Measurements from ENCODE around the gene FAM222A. TPM values are rescaled to one million over a fixed set of nuclear protein-coding genes. Genes with fewer than 3 reads are reported as not detected.

FAM222A gene
- total and polyA plus RNA-seq, 2 of the 4 experiments (the other 2 are of a cell fraction): under 0.01 to 0.32 TPM

DNA sequence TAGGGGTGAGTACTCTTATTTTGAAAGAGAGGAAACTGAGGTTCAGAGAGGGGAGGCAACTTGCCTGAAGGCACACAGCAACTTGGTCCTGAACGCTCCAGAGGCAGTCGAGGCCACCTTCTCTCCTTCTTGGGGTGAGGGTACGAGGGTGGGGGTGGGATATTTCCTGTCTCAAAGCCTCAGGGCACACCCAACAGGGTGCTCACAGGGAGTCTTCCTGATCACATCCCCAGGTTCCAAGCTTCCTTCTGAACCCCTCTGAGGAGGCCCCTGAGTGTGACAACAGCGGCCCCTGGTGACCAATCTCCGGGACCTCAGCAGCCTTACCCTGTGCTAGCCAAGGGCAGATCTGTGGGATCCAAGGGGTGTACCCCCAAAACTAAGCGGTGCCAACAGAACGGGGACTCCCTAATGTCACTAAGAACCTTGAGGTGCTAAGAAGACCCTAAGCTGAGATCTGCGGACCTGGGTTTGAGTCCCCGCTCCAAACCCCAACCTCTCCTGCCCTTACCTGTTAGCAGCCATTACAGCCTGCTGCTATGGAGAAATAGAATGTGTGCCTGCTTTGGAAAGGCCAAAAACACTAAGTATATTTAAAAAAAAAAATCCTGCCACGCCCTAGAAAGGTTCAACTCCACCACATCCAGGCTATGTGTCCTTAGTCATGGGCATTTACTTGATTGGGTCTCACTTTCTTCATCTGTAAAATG lies 61.7 kb downstream of the FAM222A start:
- Histone ChIP-seq H3K4me1 (ENCODE audit: control insufficient read depth, insufficient read depth, low read length) (no peaks in the 10 kb centered on the region), H2AFZ (replicated peaks; ENCODE audit: low read length, poor library complexity) (peak overlapping the region; percentile 60), H2AK9ac (replicated peaks; ENCODE audit: low read depth, low read length, poor library complexity) (no peak overlapping the region), H2BK120ac (ENCODE audit: low read depth, low read length) (no peak overlapping the region), H3K4ac (ENCODE audit: low read depth, low read length) (no peak overlapping the region), H3K18ac (ENCODE audit: low read depth, low read length) (no peak overlapping the region), H3K27me3 (ENCODE audit: control insufficient read depth, insufficient read depth, low read length) (peaks cover 3% of the 10 kb centered on the region; the same call in 1 of the 2 replicates), H3K9me3 (ENCODE audit: control insufficient read depth, insufficient read depth, low read length) (peaks cover 6% of the 10 kb centered on the region), H3K56ac (ENCODE audit: extremely low read depth, insufficient read depth, low read length) (no peak overlapping the region), H3K14ac (replicated peaks; ENCODE audit: low read depth, low read length) (no peak overlapping the region), H3K27ac (ENCODE audit: insufficient read depth, low read length) (no peak overlapping the region), H4K5ac (ENCODE audit: low read depth, low read length) (no peak overlapping the region), H2BK15ac (ENCODE audit: low read depth, low read length) (no peak overlapping the region), H4K20me1 (ENCODE audit: insufficient read depth, low read length) (no peaks in the 10 kb centered on the region), H3K9ac (ENCODE audit: low read depth, low read length) (no peak overlapping the region), H3K36me3 (ENCODE audit: control insufficient read depth, insufficient read depth, low read length) (no peaks in the 10 kb centered on the region), H3K9me1 (ENCODE audit: insufficient read depth, low read length) (no peaks in the 10 kb centered on the region), H2AK5ac (ENCODE audit: low read depth, low read length) (no peak overlapping the region), H3K4me2 (ENCODE audit: low read depth, low read length) (no peak overlapping the region), H4K8ac (ENCODE audit: low read depth in 2 of 2, low read length in 2 of 2) (no peak overlapping the region), H3K79me1 (ENCODE audit: low read depth in 1 of 2, low read length in 2 of 2) (no peaks in the 10 kb centered on the region), H3K23ac (ENCODE audit: low read depth, low read length) (no peak overlapping the region), H3K4me3 (ENCODE audit: insufficient read depth, low read depth, low read length) (no peak overlapping the region), H4K91ac (ENCODE audit: insufficient read depth, low read depth, low read length) (no peak overlapping the region), H2BK20ac (ENCODE audit: low read depth, low read length) (no peak overlapping the region), H2BK5ac (ENCODE audit: low read depth, low read length, poor library complexity, severe bottlenecking) (no peak overlapping the region)
- DNase-seq (peak; percentile 58), ATAC-seq (ENCODE audit: low read depth) (peak; percentile 95)
- in situ Hi-C loops (cut with MboI; ENCODE audit: low sequenced_read_pairs) (loop anchor here (10.0 kb wide), 1 partner anchor 351 kb away; no protein-coding TSS in a partner anchor), dilution Hi-C loops (cut with HindIII; ENCODE audit: low sequenced_read_pairs, unreplicated experiment) (no loop called here), intact Hi-C loops (cut with micrococcal nuclease) (loop anchor here (1.0 kb wide), 3 partner anchors 178 to 347 kb away; no protein-coding TSS in a partner anchor)
- 0% methylated on average over 1 of the region's 10 CpGs; no CpG with 5 or more reads in 1 of the 2 experiments for WGBS, 2 experiments (ENCODE audit: extremely low coverage in 2 of 2, insufficient read length in 1 of 2)
- POLR2A ChIA-PET (ENCODE audit: unreplicated experiment): no interaction called here
- CTCF ChIA-PET: interaction anchor here (0.5 to 4.1 kb wide), 10 partner anchors 8 to 347 kb away, joined by 3 to 36 read pairs (median 4); no protein-coding TSS in a partner anchor
- no TSS peak for BruUV-seq (replicated peaks)
- TF ChIP-seq SMC3 (IDR thresholded peaks at IDR 0.05; ENCODE audit: low read depth, low read length) (peak; percentile 85), NFE2L2 (IDR thresholded peaks at IDR 0.05; ENCODE audit: low read depth, low read length) (no peak), MAFK (IDR thresholded peaks at IDR 0.05; ENCODE audit: low read depth, low read length) (no peak), RAD21 (IDR thresholded peaks at IDR 0.05; ENCODE audit: low read length) (peak; percentile 96), CHD1 (IDR thresholded peaks at IDR 0.05; ENCODE audit: low read depth, low read length) (no peak), CEBPB (IDR thresholded peaks at IDR 0.05; ENCODE audit: low read depth, low read length) (no peak), POLR2A (IDR thresholded peaks at IDR 0.05; ENCODE audit: low read depth, low read length) (0 out of 2 replicates have a peak, but pooled peaks have one; percentile 31), MAZ (IDR thresholded peaks at IDR 0.05; ENCODE audit: borderline replicate concordance, low read depth, low read length) (no peak)
- TF ChIP-seq, protein P1, sequence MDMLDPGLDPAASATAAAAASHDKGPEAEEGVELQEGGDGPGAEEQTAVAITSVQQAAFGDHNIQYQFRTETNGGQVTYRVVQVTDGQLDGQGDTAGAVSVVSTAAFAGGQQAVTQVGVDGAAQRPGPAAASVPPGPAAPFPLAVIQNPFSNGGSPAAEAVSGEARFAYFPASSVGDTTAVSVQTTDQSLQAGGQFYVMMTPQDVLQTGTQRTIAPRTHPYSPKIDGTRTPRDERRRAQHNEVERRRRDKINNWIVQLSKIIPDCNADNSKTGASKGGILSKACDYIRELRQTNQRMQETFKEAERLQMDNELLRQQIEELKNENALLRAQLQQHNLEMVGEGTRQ (IDR thresholded peaks at IDR 0.05; ENCODE audit: low read depth, low read length): no peak
- TF ChIP-seq, protein P2, sequence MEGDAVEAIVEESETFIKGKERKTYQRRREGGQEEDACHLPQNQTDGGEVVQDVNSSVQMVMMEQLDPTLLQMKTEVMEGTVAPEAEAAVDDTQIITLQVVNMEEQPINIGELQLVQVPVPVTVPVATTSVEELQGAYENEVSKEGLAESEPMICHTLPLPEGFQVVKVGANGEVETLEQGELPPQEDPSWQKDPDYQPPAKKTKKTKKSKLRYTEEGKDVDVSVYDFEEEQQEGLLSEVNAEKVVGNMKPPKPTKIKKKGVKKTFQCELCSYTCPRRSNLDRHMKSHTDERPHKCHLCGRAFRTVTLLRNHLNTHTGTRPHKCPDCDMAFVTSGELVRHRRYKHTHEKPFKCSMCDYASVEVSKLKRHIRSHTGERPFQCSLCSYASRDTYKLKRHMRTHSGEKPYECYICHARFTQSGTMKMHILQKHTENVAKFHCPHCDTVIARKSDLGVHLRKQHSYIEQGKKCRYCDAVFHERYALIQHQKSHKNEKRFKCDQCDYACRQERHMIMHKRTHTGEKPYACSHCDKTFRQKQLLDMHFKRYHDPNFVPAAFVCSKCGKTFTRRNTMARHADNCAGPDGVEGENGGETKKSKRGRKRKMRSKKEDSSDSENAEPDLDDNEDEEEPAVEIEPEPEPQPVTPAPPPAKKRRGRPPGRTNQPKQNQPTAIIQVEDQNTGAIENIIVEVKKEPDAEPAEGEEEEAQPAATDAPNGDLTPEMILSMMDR (conservative IDR thresholded peaks at IDR 0.05; ENCODE audit: low read depth, low read length): peak; percentile 90
